GM19455 (cell line): ENCODE results near the gene OXSR1.
"Not testable (repeated sequence)": the region's sequence is repeated elsewhere in the genome, so short reads cannot be mapped to it uniquely, and the experiment has no call there.

ENCODE experiments used
- ATAC-seq: cut with Tn5 transposase; IDR thresholded peaks from one replicate; pipeline ENCODE4 v1.9.1; 2021; ENCODE audit not compliant: unreplicated experiment

OXSR1 gene

GRCh38 chr3:38127611-38128302 lies 37.6 kb upstream of the OXSR1 start:
- no peak for ATAC-seq

GRCh38 chr3:38128303-38128655 lies 37.1 kb upstream of the OXSR1 start:
- ATAC-seq = no peak

- ATAC-seq = no peak
Observed at GRCh38 chr3:38129058-38129457, 36.3 kb upstream of the OXSR1 start.

GRCh38 chr3:38130631-38131065 lies 34.7 kb upstream of the OXSR1 start:
- ATAC-seq = no peak

GRCh38 chr3:38131621-38132369 lies 33.5 kb upstream of the OXSR1 start:
- no peak for ATAC-seq

GRCh38 chr3:38133209-38133556 lies 32.2 kb upstream of the OXSR1 start:
- ATAC-seq = no peak

- ATAC-seq = no peak
Observed at GRCh38 chr3:38133557-38134405, 31.6 kb upstream of the OXSR1 start.

- ATAC-seq = not testable (repeated sequence)
Observed at GRCh38 chr3:38134517-38135143, 30.7 kb upstream of the OXSR1 start.

- not testable (repeated sequence) for ATAC-seq
Observed at GRCh38 chr3:38135621-38136277, 29.6 kb upstream of the OXSR1 start.

- ATAC-seq = no peak
Observed at GRCh38 chr3:38136393-38136776, 29.0 kb upstream of the OXSR1 start.

- peak; percentile 81 for ATAC-seq
Observed at GRCh38 chr3:38136777-38137614, 28.3 kb upstream of the OXSR1 start, which contains the start of gene ACAA1. Gene ACAA1, minus strand, starts transcription at chr3:38137127. Its CDS starts 92 bp downstream, at chr3:38137035.

- ATAC-seq = no peak
Observed at GRCh38 chr3:38137615-38138348, 27.6 kb upstream of the OXSR1 start.

GRCh38 chr3:38138349-38139190 lies 26.8 kb upstream of the OXSR1 start, which contains the start of gene MYD88:
Gene MYD88, plus strand, starts transcription at chr3:38138661. Its CDS starts 40 bp downstream, at chr3:38138701.
- ATAC-seq = peak; percentile 46

GRCh38 chr3:38139191-38139590 lies 26.1 kb upstream of the OXSR1 start:
- no peak for ATAC-seq

GRCh38 chr3:38139652-38140051 lies 25.7 kb upstream of the OXSR1 start:
- no peak for ATAC-seq

GRCh38 chr3:38140326-38141172 lies 24.8 kb upstream of the OXSR1 start:
- no peak for ATAC-seq
